GM12878 (cell line): ENCODE results near the gene DEXI. TPM values are rescaled to one million over a fixed set of nuclear protein-coding genes. Genes with fewer than 3 reads are reported as not detected.

Experiments
- ATAC-seq: fragments of 200-7000 bp; cut with Tn5 transposase; 3 replicates; pipeline ENCODE4 v1.9.1; 2020; ENCODE audit warnings: mild to moderate bottlenecking, moderate library complexity
- BruUV-seq: library from RNA; stranded (reverse); fragments of 400-500 nt; replicated peaks from 2 replicates; lab custom pipeline; 2021; lab: Mats Ljungman, UMichigan
- CTCF ChIA-PET: fragments of 300-600 bp; sonication (Branson Sonifier 250); formaldehyde crosslinking; extraction: SDS; loops from one replicate; lab custom pipeline; 2021; ENCODE audit warnings: inconsistent platforms; lab: Yijun Ruan, JAX
- POLR2A ChIA-PET: fragments of 350-600 bp; formaldehyde crosslinking; extraction: SDS; loops from one replicate; lab custom pipeline; 2021; ENCODE audit warnings: inconsistent platforms; lab: Charles Lee
- RAD21 ChIA-PET: fragments of 300-600 bp; sonication (Branson Sonifier 250); formaldehyde crosslinking; loops from one replicate; lab custom pipeline; 2023; ENCODE audit warnings: antibody characterized with exemption; ENCODE audit not compliant: unreplicated experiment; lab: Charles Lee
- SMC1A ChIA-PET: fragments of 300-600 bp; sonication (Branson Sonifier 250); formaldehyde crosslinking; loops from one replicate; lab custom pipeline; 2023; ENCODE audit not compliant: unreplicated experiment, uncharacterized antibody; lab: Charles Lee
- DNase-seq: peaks from one replicate; pipeline ENCODE4 v3.0.0-alpha.2; 2011; ENCODE audit warnings: low read depth, low spot score
- FAIRE-seq: peaks from 3 replicates; lab custom pipeline; 2011; peaks lifted over from hg19 to GRCh38; lab: Jason Lieb, UNC
- H2AFZ ChIP-seq: 2 replicates; pipeline ENCODE4 v1.6.0; 2011; ENCODE audit warnings: low read depth, low read length, control low read depth; ENCODE audit not compliant: control insufficient read depth
- H3K27ac ChIP-seq: 2 replicates; pipeline ENCODE4 v1.5.1; 2011; ENCODE audit warnings: control low read depth; ENCODE audit not compliant: control insufficient read depth, insufficient read depth
- H3K27me3 ChIP-seq, 2 experiments: replicated peaks in 1 of 2; 2 replicates each; pipeline versions ENCODE4 v1.6.0 to v1.6.1; 2011; ENCODE audit warnings: low read length in 1 of 2; ENCODE audit not compliant: control insufficient read depth in 2 of 2, insufficient read depth in 2 of 2
- H3K36me3 ChIP-seq, 2 experiments: 2 replicates each; pipeline ENCODE4 v1.5.1; 2011; ENCODE audit warnings: low read length in 1 of 2; ENCODE audit not compliant: control insufficient read depth in 2 of 2, insufficient read depth in 2 of 2
- H3K4me1 ChIP-seq: 2 replicates; pipeline ENCODE4 v1.6.1; 2011; ENCODE audit warnings: mild to moderate bottlenecking, low read length, moderate library complexity, mixed read lengths; ENCODE audit not compliant: control insufficient read depth, insufficient read depth
- H3K4me2 ChIP-seq: 2 replicates; pipeline ENCODE4 v1.6.0; 2011; ENCODE audit warnings: control low read depth; ENCODE audit not compliant: control insufficient read depth, insufficient read depth
- H3K4me3 ChIP-seq: fragments of 200-600 bp; sonication (generic); 2 replicates; pipeline ENCODE4 v1.5.1; 2016
- H3K79me2 ChIP-seq: 2 replicates; pipeline ENCODE4 v1.6.0; 2011; ENCODE audit warnings: low read length; ENCODE audit not compliant: control insufficient read depth, insufficient read depth
- H3K9ac ChIP-seq: 2 replicates; pipeline ENCODE4 v1.8.0; 2011; ENCODE audit warnings: low read length, control low read depth, mixed read lengths; ENCODE audit not compliant: control insufficient read depth, insufficient read depth
- H3K9me3 ChIP-seq: replicated peaks from 3 replicates; pipeline ENCODE4 v1.5.1; 2011; ENCODE audit warnings: mild to moderate bottlenecking, low read length; ENCODE audit not compliant: control insufficient read depth, insufficient read depth
- H4K20me1 ChIP-seq: 2 replicates; pipeline ENCODE4 v1.6.0; 2011; ENCODE audit not compliant: control insufficient read depth, insufficient read depth
- BCL3 ChIP-seq: IDR thresholded peaks from 2 replicates; pipeline ENCODE4 v1.6.1; 2011; ENCODE audit warnings: borderline replicate concordance, low read depth, mild to moderate bottlenecking, moderate library complexity, low read length; ENCODE audit not compliant: insufficient read depth, poor library complexity, severe bottlenecking
- CEBPB ChIP-seq, 2 experiments: fragments of 150-350 bp in 1 of 2; IDR thresholded peaks; 2 replicates each; pipeline ENCODE4 v1.6.1; 2012 to 2014; ENCODE audit warnings: low read depth in 2 of 2, low read length in 2 of 2, borderline replicate concordance in 1 of 2, inconsistent platforms in 1 of 2
- CHD2 ChIP-seq: IDR thresholded peaks from 2 replicates; pipeline ENCODE4 v1.6.1; 2011; ENCODE audit warnings: low read depth, low read length, improper control_type of control experiment, borderline replicate concordance
- CREB1 ChIP-seq: IDR thresholded peaks from 2 replicates; pipeline ENCODE4 v1.6.1; 2012; ENCODE audit warnings: low read depth, mild to moderate bottlenecking, inconsistent platforms
- EGR1 ChIP-seq, 2 experiments: IDR thresholded peaks; 1 replicate in 1 of 2; 2 replicates in 1 of 2; pipeline ENCODE4 v1.6.1; 2011 to 2012; ENCODE audit warnings: low read depth in 2 of 2, low read length in 2 of 2, borderline replicate concordance in 1 of 2, mild to moderate bottlenecking in 1 of 2, moderate library complexity in 1 of 2
- HCFC1 ChIP-seq: fragments of 150-350 bp; IDR thresholded peaks from 2 replicates; pipeline ENCODE4 v1.6.1; 2014; ENCODE audit warnings: low read length
- IRF3 ChIP-seq: fragments of 450-650 bp; IDR thresholded peaks from 2 replicates; pipeline ENCODE4 v1.6.1; 2014; ENCODE audit warnings: mild to moderate bottlenecking
- IRF4 ChIP-seq: IDR thresholded peaks from 2 replicates; pipeline ENCODE4 v1.6.1; 2011; ENCODE audit warnings: low read depth, low read length
- JUND ChIP-seq: IDR thresholded peaks from 2 replicates; pipeline ENCODE4 v1.6.1; 2012; ENCODE audit warnings: low read depth, mild to moderate bottlenecking, low read length, improper control_type of control experiment, moderate library complexity
- NR2F1 ChIP-seq: fragments of 450-650 bp; conservative IDR thresholded peaks from 2 replicates; pipeline ENCODE4 v1.6.1; 2017; ENCODE audit warnings: mild to moderate bottlenecking
- PAX5 ChIP-seq: IDR thresholded peaks from 2 replicates; pipeline ENCODE4 v1.6.1; 2011; ENCODE audit warnings: low read depth, low read length, borderline replicate concordance
- PAX8 ChIP-seq: fragments of 450-650 bp; IDR thresholded peaks from 2 replicates; pipeline ENCODE4 v1.6.1; 2017; ENCODE audit warnings: mild to moderate bottlenecking, moderate library complexity
- PML ChIP-seq: IDR thresholded peaks from 2 replicates; pipeline ENCODE4 v1.6.1; 2012; ENCODE audit warnings: low read length, inconsistent platforms
- RAD21 ChIP-seq: IDR thresholded peaks from 2 replicates; pipeline ENCODE4 v1.6.1; 2011; ENCODE audit warnings: mild to moderate bottlenecking, low read depth, low read length, moderate library complexity; ENCODE audit not compliant: insufficient read depth
- SUZ12 ChIP-seq: fragments of 200-600 bp; sonication (generic); IDR thresholded peaks from one replicate; pipeline ENCODE4 v1.6.1; 2018; ENCODE audit warnings: antibody characterized with exemption, mild to moderate bottlenecking; ENCODE audit not compliant: unreplicated experiment
- TARDBP ChIP-seq: IDR thresholded peaks from 2 replicates; pipeline ENCODE4 v1.6.1; 2016; ENCODE audit warnings: borderline replicate concordance
- TCF12 ChIP-seq: IDR thresholded peaks from 2 replicates; pipeline ENCODE4 v1.6.1; 2011; ENCODE audit warnings: low read depth, mild to moderate bottlenecking, low read length
- TCF3 ChIP-seq: IDR thresholded peaks from 2 replicates; pipeline ENCODE4 v1.6.1; 2012; ENCODE audit warnings: low read depth, mild to moderate bottlenecking, low read length, borderline replicate concordance; ENCODE audit not compliant: insufficient read depth
- YY1 ChIP-seq: IDR thresholded peaks from 2 replicates; pipeline ENCODE4 v1.6.1; 2011; ENCODE audit warnings: low read depth, mild to moderate bottlenecking, low read length
- ZSCAN29 ChIP-seq: fragments of 450-650 bp; IDR thresholded peaks from 2 replicates; pipeline ENCODE4 v1.6.1; 2017; ENCODE audit warnings: mild to moderate bottlenecking, moderate library complexity
- WGBS: methylation state at CpG from one replicate; pipeline ENCODE4 v1.1.6; 2016; ENCODE audit warnings: low lambda C conversion rate; ENCODE audit not compliant: insufficient replicate concordance, insufficient coverage; ENCODE audit errors: missing lambda C conversion rate; 5-methylcytosine and 5-hydroxymethylcytosine counted together
- in situ Hi-C: fragments of 300-500 bp; cut with MboI; formaldehyde crosslinking; loops from 9 replicates; pipeline ENCODE4 v1.14.3; 2018; ENCODE audit warnings: mixed read lengths
- intact Hi-C: fragments of 100-400 bp; cut with micrococcal nuclease; formaldehyde crosslinking; loops from one replicate; pipeline ENCODE4 v1.14.2; 2022; ENCODE audit not compliant: unreplicated experiment
- polyA plus RNA-seq, 11 experiments: library from polyadenylated mRNA; depleted of rRNA in 4 of 11; unstranded in 6 of 11; stranded (reverse) in 5 of 11; fragments of >200 nt; fragmentation: Nextera tagmentation in 4 of 11; fragmentation: Illumina TruSeq in 1 of 11; extraction: Ambion mirVana in 4 of 11; extraction: Trizol in 1 of 11; gene quantifications; 1 replicate in 1 of 11; 2 replicates in 10 of 11; pipeline versions ENCODE4 v1.2.1 to v1.2.3, GENCODE V29; 2011 to 2016; ENCODE audit warnings: inconsistent platforms in 2 of 11, missing spikeins in 2 of 11, low read depth in 1 of 11
- total RNA-seq, 4 experiments: library from RNA; depleted of rRNA in 3 of 4; stranded (reverse); fragments of >200 nt in 3 of 4; fragmentation: Illumina TruSeq in 1 of 4; extraction: Trizol in 1 of 4; gene quantifications; 2 replicates each; pipeline versions ENCODE4 v1.2.1 to v1.2.3, GENCODE V29; 2013 to 2021

Gene DEXI
- total and polyA plus RNA-seq, 10 of the 15 experiments (the other 5 are each of a cell fraction or from before 2014, with no cell fraction given), result 1.4 to 26.3 (median 18.4) TPM

- TF ChIP-seq IRF3, result no peak
Measured at GRCh38 chr16:10965440-10966061, 23.3 kb upstream of the DEXI start (continued).

- peak; percentile 66 for FAIRE-seq
- SMC1A ChIA-PET, result interaction anchor here (0.6 to 5.8 kb wide), 52 partner anchors 8 to 724 kb away, joined by 3 to 83 read pairs (median 4); partner anchors contain the start of gene SOCS1
- Histone ChIP-seq H2AFZ (no peak overlapping the region), H3K27ac (peak overlapping the region; percentile 99), H3K36me3 (peaks cover 18 to 32% of the 10 kb centered on the region in 2 experiments), H3K79me2 (peaks cover 2% of the 10 kb centered on the region), H4K20me1 (no peaks in the 10 kb centered on the region), H3K4me3 (peak overlapping the region; percentile 53), H3K4me1 (peaks cover 35% of the 10 kb centered on the region), H3K9ac (peak overlapping the region; percentile 79), H3K4me2 (peak overlapping the region; percentile 67), H3K9me3 (no peaks in the 10 kb centered on the region), H3K27me3 (no peaks in the 10 kb centered on the region)
- intact Hi-C loops, result loop anchor here (1.0 to 5.0 kb wide), 11 partner anchors 60 to 717 kb away; partner anchors contain the start of gene SOCS1
- POLR2A ChIA-PET, result interaction anchor here (0.7 to 5.5 kb wide), 14 partner anchors 8 to 422 kb away, joined by 3 to 47 read pairs (median 4); partner anchors contain the start of genes CLEC16A, DEXI and SOCS1
- DNase-seq, result peak; percentile 94
- TSS peak; percentile 100 for BruUV-seq
- CTCF ChIA-PET, result interaction anchor here (0.6 to 8.4 kb wide), 46 partner anchors 8 to 1008 kb away, joined by 3 to 107 read pairs (median 5); partner anchors contain the start of gene SOCS1
- RAD21 ChIA-PET, result interaction anchor here (0.6 to 6.4 kb wide), 56 partner anchors 10 to 651 kb away, joined by 3 to 91 read pairs (median 4); partner anchors contain the start of genes DEXI and SOCS1
- peak; percentile 83 for ATAC-seq
- 0% methylated on average over 8 of the region's 8 CpGs for WGBS
- in situ Hi-C loops, result loop anchor here (5.0 to 25.0 kb wide), 6 partner anchors 287 to 1010 kb away; partner anchors contain the start of genes SNN and SNX29
- TF ChIP-seq TCF3, result peak; percentile 71; the same call in 1 of the 2 replicates
- peak; percentile 70 for TF ChIP-seq BCL3
- TF ChIP-seq CHD2, result no peak
- no peak for TF ChIP-seq ZSCAN29
- peak; percentile 25; the same call in 1 of the 2 replicates for TF ChIP-seq YY1
- 0 out of 3 replicates have a peak, but pooled peaks of 1 of the 2 experiments have one; percentile 63 for TF ChIP-seq EGR1 (IDR thresholded peaks at IDR 0.05; ENCODE audit: borderline replicate concordance in 1 of 2, low read depth in 2 of 2, low read length in 2 of 2)
- TF ChIP-seq IRF4, result peak; percentile 97
- no peak for TF ChIP-seq RAD21
- peak; percentile 72 for TF ChIP-seq NR2F1
- TF ChIP-seq TARDBP, result peak; percentile 76; the same call in 1 of the 2 replicates
- peak; percentile 86 for TF ChIP-seq TCF12
- peak; percentile 28; the same call in 1 of the 2 replicates for TF ChIP-seq JUND
- peak; percentile 95 for TF ChIP-seq PAX5
- TF ChIP-seq HCFC1, result no peak
- no peak for TF ChIP-seq SUZ12
- TF ChIP-seq CEBPB (IDR thresholded peaks at IDR 0.05; ENCODE audit: borderline replicate concordance in 1 of 2, low read depth in 2 of 2, low read length in 2 of 2), result 0 out of 4 replicates have a peak, but pooled peaks of 1 of the 2 experiments have one; percentile 18
- TF ChIP-seq CREB1, result peak; percentile 79
- TF ChIP-seq PAX8, result no peak
- TF ChIP-seq PML, result peak; percentile 62; the same call in 1 of the 2 replicates
Measured at GRCh38 chr16:10964891-10965326, 22.6 kb upstream of the DEXI start.
